NT2/D1 (cell line): ENCODE measurements around the gene CPN2.

Source experiments
- SUZ12 ChIP-seq: IDR thresholded peaks from 2 replicates; pipeline ENCODE4 v1.6.1; 2011; ENCODE audit not compliant: insufficient read length, insufficient read depth; ENCODE audit errors: extremely low read depth
- YY1 ChIP-seq: IDR thresholded peaks from 2 replicates; pipeline ENCODE4 v1.6.1; 2011; ENCODE audit not compliant: insufficient read length, insufficient read depth
- ZNF274 ChIP-seq: IDR thresholded peaks from 2 replicates; pipeline ENCODE4 v1.6.1; 2011; ENCODE audit warnings: mild to moderate bottlenecking, low read depth, low read length

- TF ChIP-seq ZNF274, result no peak
- TF ChIP-seq SUZ12, result no peak
- TF ChIP-seq YY1, result no peak
These were observed 44.1 kb downstream of the CPN2 start for GRCh38 chr3:194306771-194307640.
